HG03520 (cell line): Measurements from ENCODE around the gene CYB561.
A peak's percentile ranks its signal among the peaks of the same experiment; 100 is the strongest.
"Not testable (repeated sequence)": the region's sequence is repeated elsewhere in the genome, so short reads cannot be mapped to it uniquely, and the experiment has no call there.

Source experiments
- ATAC-seq: cut with Tn5 transposase; IDR thresholded peaks from one replicate; pipeline ENCODE4 v1.9.1; 2021; ENCODE audit warnings: mild to moderate bottlenecking, moderate library complexity; ENCODE audit not compliant: unreplicated experiment

Gene CYB561

DNA sequence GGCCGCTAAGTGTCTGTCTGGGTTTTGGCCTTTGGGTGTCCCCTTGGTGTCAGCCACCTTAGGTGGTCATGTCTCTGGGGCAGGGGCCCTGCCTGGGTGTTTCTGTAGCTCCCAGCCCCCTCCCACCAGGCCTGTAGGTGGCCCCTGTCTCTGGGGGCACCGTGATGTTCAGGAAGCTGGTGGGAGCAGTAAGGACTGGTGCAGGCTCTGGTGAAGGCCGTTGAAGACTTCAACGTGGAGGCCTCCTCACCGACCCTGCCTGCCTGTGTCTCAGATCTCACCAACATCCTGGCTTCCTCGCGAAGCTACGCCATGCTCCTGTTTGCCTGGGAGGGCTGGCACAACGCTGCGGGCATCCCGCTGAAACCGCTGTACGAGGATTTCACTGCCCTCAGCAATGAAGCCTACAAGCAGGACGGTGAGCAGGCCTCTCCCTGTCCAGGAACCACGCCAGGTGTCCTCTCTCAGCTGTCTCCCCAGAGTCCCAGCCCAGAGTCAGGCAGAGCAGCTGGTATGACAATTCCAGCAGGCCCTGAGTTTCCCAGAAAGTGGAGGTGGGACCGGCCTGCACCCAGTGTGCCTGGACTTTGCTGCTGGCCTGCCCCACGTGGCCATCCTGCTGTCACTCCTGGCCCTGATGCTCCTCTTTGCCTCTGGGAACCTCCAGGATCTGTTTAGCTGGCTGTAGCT lies 33.5 kb upstream of the CYB561 start:
- ATAC-seq = no peak

DNA sequence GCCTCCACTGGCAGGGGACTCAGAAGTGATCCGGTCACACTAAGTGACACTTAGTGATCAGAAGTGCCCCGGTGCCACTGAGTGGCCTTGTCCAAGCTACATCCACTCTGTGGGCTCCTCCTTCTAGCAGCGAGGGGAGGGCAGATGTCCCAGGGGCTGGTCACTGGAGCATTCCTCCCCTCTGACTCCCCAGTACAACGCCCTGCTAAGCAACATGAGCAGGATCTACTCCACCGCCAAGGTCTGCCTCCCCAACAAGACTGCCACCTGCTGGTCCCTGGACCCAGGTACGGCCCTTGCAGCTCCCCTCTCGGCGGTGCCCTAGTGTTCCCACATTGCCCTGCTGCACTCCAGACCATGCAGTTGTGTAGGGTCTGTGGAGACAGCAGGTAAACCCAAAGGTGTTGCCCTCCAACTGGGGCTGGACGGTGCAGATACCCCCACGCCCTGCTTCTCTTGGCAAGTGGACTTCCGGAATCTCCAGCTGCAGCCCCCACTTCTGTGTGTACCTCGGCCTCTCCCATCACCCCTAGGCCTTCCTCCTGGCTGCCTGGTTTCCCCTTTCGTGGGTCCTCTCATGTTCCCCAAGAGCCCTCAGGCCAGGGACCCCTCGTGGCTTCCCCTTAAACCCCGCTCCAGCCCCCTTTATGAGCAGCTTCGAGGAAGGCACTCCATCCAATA lies 32.8 kb upstream of the CYB561 start:
- peak; percentile 62 for ATAC-seq

DNA sequence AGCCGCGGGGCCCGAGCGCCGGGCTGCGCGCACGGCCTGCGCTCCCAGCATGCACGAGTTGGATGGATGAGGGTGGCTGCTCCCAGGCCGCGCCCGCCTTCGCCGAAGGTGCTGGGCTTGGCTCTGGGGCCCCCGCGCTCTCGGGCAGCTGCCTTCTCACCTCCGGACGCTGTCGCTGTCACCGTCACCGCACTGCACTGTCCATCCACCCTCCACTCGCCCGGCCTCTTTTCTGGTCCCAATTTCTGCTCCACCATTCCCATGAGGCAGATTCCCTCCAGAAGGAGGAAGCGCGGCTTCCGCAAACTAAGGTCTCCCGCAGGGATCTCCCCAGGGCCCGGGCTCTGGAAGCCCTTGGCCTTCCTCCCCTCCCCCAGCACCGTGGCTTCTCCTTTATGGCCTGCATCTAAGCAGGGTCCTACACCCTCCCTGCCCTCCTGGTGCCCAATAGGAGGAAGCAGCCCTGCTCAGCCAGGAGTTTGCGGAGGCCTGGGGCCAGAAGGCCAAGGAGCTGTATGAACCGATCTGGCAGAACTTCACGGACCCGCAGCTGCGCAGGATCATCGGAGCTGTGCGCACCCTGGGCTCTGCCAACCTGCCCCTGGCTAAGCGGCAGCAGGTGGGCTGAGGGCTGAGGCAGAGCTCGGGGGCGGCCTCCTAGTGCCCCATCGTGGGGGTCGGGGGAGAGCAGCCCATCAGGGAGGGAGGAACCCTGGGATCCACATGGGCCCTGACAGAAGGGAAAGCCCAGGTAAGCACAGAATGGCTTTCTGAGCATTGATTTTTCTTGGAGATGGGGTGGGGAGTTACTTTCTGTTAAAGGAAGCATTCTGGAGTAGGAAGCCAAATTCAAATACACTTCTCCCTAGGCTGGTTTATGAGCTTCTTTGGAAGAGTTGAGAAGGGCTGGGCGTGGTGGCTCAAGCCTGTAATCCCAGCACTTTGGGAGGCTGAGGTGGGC lies 31.7 kb upstream of the CYB561 start:
- ATAC-seq = no peak

DNA sequence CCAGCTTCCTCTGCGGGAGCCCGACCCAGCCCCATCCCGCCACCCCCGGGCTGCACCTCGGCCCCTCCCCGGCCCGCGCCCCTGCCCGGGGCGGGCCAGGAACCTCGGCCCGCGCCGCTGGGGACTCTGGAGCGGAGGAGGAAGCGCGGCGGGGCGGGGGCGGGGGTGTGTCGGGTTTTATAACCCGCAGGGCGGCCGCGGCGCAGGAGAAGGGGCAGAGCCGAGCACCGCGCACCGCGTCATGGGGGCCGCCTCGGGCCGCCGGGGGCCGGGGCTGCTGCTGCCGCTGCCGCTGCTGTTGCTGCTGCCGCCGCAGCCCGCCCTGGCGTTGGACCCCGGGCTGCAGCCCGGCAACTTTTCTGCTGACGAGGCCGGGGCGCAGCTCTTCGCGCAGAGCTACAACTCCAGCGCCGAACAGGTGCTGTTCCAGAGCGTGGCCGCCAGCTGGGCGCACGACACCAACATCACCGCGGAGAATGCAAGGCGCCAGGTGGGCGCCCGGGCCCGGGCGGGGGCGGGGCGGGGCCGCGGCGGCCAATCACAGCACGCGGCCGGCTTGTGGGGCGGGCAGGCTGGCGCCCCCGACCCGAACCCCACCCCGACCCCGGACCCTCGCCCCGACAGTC lies 30.9 kb upstream of the CYB561 start, which contains the start of gene ACE:
Gene ACE (plus strand): TSS at position 208 of the 626 bp plus-strand sequence. CDS start 34 bp downstream, at position 242.
- no peak for ATAC-seq

DNA sequence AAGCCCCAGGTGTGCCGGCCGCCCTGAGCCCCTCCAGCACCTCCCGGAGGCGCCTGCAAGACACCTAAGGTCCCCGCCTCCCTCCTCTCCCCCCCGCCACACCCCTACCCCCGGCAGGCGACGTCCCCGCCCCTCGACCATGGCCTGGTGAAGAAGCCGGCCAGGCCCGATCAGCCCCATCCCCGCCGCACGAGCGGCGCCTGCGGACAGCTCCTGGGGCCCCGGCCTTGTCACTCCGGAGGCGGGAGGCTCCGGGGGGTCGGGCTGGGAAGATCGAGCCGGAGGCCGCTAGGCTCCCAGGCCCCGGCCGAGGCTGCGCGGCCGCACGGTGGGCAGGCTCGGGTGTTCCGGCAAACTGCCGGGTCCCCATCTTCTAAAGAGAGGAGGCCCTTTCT lies 30.4 kb upstream of the CYB561 start:
- no peak for ATAC-seq

DNA sequence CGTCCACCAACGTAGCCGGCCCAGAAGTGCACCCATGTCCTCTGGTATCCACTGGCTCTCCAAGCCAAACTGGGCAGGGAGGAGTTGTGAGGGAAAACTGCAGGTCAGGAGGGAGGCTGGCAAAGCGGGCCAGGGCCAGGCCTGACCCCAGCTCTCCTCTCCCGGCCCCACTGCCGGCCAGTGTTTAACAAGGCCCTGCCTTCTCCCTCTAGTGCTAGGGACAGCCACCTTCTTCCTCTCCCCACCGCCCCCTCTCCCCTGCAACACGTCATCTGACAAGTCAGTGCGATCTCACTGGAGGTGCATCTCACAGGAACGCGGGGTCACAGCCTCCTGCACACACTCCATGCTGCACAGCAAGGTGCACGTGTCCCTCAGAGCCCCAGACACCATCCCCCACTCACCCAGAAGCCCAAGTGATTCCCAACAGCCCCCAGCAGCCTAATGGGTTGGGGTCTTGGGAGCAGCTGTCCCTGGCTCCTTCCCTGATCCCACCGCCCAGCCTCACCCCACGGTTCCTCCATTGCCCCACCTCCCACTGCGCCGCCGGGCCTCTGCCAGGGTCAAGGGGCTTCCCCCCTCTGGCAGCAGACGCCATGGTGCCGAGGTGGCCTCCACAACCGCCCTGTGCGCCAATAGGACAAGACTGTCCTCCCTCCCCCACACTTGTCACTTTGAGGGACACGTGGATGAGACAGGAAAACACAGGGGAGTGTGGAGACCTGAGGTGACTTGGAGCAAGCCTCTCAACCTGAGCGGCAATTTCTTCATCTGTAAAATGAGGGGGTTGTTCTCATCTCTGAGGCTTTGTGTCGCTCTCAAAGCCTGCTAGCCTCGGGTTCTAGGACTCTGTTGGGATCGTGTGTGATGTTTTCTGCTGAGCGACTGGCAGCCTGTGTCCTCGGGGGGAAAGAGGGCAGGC lies 29.6 kb upstream of the CYB561 start:
- no peak for ATAC-seq

DNA sequence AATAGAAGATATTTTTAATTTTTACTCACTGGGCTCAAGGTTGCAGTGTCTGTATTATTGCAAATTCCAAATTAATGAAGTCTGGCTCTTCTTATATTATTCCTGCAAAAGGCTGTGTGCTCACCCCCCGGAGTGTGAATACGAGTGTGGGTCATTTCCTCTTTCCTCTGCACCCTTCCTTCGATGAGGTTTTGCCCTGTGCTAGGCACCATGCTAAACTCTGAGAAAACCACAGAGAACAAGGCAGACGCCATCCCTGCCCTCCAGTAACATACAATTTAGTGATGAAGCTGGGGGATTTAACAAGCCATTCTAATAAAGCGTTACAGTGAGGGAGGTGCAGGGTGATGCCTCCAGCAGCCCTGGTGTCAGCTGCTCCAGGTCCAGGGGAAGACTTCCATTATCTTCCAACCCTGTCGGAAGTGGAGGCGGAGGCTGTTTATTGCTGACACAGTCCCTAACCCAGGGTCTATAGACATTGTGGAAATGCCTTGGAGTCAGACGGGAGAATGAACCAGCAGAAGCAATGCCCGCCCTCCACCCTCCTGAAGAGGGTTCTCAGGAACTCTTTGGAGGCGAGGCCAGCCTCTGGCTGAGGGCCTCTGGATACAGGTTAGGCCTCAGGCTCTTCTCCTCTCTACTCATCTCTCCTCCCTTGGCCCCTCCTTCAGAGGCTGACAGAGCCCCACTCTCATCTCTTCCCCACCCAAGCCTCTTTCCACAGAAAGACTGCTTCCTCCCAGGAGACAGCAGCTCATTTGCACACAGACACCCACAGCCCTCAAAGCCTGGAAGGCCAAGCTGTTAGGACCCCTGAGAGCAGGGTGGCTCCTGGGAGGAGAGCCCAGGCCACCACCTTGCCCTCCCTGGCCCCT lies 28.7 kb upstream of the CYB561 start:
- ATAC-seq = no peak

DNA sequence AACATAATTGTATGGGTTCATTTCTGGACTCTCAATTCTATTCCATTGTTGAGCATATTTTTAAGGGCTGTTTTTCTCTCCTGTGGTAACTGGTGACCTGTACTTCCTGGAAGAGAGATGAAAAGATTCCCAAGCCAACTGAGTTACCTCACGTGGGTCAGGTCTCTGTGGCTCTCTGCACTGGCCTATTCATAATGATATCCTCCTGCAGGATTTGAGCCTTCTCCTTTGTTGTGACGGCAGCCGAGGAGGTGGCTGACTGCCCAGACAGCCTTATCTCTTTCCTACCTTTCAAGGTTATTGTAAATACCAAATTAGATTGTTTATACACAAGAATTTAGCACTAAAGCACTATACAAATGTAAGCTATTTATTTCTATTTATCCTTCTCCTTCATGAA lies 28.1 kb upstream of the CYB561 start:
- ATAC-seq = no peak

DNA sequence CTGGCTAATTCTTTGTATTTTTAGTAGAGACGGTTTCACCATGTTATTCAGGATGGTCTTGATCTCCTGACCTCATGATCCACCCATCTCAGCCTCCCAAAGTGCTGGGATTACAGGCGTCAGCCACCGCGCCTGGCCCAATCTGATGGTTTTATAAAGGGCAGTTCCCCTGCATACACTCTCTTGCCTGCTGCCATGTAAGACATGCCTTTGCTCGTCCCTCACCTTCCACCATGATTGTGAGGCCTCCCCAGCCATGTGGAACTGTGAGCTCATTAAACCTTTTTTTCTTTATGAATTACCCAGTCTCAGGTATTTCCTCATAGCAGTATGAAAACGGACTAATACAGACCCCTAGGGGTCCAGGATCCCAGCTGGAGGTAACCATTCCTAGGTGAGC lies 22.0 kb upstream of the CYB561 start:
- ATAC-seq = not testable (repeated sequence)

DNA sequence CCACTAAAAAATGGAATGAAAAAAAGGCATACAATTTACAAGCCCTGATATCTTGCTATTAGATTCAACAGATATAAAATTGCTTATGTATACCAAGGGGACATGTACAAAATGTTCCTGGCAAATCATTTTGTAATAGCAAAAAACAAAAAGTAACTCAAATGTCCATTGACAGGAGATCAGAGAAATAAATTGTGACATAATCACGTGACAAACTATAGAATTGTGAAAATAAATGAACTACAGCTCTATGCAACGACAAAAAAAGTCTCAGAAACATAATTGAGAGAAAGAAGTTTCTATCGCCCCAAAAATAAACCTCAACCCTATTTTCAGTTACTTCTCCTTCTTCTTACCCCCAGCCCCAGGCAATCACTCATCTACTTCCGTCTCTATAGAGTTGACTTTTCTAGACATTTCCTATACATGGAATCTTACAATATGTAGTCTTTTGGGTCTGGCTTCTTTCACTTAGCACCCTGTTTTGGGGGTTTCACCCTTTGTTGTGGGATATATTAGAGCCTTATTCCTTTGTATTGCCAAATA lies 18.7 kb upstream of the CYB561 start:
- ATAC-seq = no peak

DNA sequence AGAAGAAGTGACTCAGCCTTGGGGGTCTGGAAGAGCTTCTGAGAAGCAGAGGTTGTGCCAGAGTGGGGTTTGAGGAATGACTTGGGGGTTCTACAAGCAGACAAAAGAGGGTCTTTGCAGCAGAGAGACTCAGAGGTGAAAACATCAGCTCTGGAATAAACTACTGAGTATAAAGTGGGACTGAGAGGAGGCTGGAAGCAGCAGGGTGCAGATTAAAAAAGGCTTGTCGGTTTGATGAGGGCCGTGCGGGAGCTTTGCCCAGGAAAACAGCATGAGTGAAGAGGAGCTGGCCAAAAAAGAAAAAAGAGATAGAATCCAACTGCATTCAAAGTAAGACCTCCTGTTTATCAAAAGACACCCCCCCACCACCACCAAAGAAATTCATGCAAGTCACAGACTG lies 17.7 kb upstream of the CYB561 start:
- no peak for ATAC-seq

DNA sequence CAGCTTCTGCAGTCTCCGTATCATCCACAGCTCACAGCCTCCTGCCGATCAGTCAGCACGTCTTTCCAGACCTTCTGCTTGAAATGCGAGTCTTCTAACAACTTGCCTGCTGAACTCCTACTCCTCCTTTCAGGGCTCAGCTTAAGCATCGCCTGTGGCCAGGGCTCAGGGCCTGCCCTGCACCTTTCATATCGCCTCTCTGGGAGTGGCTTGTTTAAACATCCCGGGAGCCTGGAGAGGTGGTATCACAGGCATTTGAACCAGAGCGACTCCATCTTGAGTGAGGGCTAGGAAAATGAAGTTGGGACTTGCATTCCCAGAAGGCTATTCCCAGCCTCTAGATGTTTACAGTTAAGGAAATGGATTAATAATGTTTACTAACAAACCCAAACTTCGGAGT lies 13.9 kb upstream of the CYB561 start:
- no peak for ATAC-seq

DNA sequence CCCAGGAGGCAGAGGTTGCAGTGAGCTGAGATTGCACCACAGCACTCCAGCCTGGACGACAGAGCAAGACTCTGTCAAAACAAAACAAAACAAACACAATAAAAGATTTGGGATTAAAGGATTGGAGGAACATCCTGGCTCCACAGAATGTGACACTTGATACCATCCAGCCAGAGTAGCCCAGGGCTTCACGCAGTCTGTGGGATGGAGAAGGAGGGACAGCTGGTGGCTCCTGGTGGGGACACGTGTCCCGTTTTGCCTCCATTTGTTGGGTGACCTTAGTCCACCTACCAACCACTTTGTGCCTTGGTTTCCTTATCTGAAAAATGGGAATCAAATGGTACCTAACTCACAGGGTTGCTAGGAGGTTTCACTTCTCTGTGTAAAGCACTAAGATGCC lies 12.4 kb upstream of the CYB561 start:
- ATAC-seq = no peak

DNA sequence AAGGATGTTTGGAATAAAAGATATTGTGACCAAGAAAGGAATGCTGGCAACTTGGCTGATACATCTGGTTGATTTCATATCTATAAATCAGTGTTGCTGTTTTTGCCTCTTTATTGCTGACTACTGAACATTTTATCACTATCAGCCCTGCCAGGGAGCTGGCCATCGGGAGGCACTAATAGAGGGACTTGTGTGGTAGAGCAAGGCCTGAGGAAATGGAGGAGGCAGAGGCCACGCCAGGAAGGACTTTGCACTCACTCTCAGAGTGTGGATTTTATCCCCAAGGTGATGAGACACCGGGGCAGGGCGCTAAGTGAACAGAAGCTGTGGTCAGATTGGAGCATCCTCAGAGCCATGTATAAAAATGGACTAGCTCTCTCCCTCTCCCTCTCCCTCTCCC lies 9.3 kb upstream of the CYB561 start:
- no peak for ATAC-seq

DNA sequence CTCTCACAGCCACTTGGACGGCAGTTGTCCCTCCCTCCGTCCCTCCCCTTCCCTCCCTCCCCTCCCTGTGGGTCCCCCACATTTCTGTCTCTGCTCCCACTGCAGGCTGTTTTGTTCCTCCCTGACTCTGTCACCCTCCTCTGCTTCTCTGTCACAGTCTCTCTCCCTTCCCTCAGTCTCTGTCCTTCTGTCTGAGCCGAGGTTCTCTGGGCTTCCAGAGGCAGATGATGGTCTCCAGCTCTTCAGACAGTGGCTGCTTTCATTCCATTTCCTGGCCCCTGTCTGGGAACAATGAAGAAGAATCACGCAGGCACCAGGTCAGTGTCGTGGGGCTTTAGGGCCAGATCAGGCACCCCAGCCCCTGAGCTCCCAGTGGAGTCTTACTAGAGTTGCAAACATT lies 8.8 kb upstream of the CYB561 start:
- ATAC-seq = no peak

DNA sequence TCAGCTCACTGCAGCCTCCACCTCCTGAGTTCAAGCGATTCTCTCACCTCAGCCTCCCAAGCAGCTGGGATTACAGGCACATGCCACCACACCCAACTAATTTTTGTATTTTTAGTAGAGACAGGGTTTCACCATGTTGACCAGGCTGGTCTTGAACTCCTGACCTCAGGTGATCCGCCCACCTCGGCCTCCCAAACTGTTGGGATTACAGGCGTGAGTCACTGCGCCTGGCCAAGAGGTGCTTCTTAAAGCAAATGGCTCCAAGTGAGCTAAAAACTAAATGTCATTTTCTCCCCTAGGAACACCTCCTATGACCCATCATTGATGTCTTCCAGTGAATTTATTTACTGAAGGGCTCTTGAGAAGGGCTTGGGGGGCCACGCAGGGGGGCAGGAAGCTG lies 8.3 kb upstream of the CYB561 start:
- ATAC-seq = not testable (repeated sequence)

DNA sequence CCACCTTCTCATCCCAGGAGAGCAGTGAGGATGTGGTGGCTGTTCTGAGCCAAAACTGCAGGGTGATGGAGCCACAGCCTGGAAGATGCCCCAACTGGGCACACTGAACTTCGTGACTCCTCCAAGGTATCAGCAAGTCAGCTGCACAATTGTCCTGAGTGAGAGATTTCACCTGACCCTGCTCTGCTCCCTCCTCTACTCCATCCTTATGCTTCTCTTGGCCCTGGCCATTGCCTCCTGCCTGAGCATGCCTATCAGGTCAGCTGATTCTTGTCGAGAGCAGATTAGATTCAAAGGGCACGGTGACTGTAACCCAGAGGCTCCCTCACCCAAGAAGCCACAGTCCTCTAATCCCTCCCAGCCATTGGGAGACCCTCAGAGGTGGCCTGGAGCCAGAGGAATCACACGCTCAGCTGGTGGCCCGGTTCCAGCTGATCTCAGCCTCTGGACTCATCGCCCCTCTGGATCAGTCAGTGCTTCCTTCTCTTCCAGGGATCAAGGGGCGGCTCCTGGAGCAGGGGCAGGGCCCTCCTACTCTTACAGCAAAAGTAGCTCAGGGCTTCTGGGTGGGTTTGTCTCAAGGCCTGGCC lies 7.0 kb upstream of the CYB561 start:
- ATAC-seq = no peak
